GM23248 (cell line): ENCODE data around the gene THRSP. TPM values are rescaled to one million over a fixed set of nuclear protein-coding genes. Genes with fewer than 3 reads are reported as not detected.

Experiments
- DNase-seq: peaks from one replicate; pipeline ENCODE4 v3.0.0-alpha.2; 2015
- H2AFZ ChIP-seq: fragments of 200-600 bp; sonication (generic); 2 replicates; pipeline ENCODE4 v1.6.1; 2016; ENCODE audit warnings: antibody characterized with exemption
- H3F3A ChIP-seq: fragments of 200-600 bp; sonication (generic); 2 replicates; pipeline ENCODE4 v1.6.1; 2016; ENCODE audit warnings: mild to moderate bottlenecking, antibody characterized with exemption, mixed run types; ENCODE audit not compliant: insufficient read depth
- H3K27ac ChIP-seq: fragments of 200-600 bp; sonication (generic); 2 replicates; pipeline ENCODE4 v1.5.1; 2016; ENCODE audit warnings: mild to moderate bottlenecking
- H3K27me3 ChIP-seq: fragments of 200-600 bp; sonication (generic); replicated peaks from 2 replicates; pipeline ENCODE4 v1.6.1; 2016; ENCODE audit warnings: mild to moderate bottlenecking; ENCODE audit not compliant: insufficient read depth
- H3K36me3 ChIP-seq: fragments of 200-600 bp; sonication (generic); 2 replicates; pipeline ENCODE4 v1.6.1; 2016; ENCODE audit warnings: low read depth, mild to moderate bottlenecking
- H3K4me1 ChIP-seq: fragments of 200-600 bp; sonication (generic); 2 replicates; pipeline ENCODE4 v1.6.1; 2016; ENCODE audit warnings: mild to moderate bottlenecking; ENCODE audit not compliant: insufficient read depth
- H3K4me2 ChIP-seq: fragments of 200-600 bp; sonication (generic); one replicate; pipeline ENCODE4 v1.6.1; 2016; ENCODE audit warnings: mild to moderate bottlenecking; ENCODE audit not compliant: unreplicated experiment
- H3K4me3 ChIP-seq: fragments of 200-600 bp; sonication (generic); 2 replicates; pipeline ENCODE4 v1.5.1; 2016; ENCODE audit warnings: mild to moderate bottlenecking
- H3K79me2 ChIP-seq: fragments of 200-600 bp; sonication (generic); 2 replicates; pipeline ENCODE4 v1.6.1; 2016; ENCODE audit warnings: mild to moderate bottlenecking; ENCODE audit not compliant: insufficient read depth
- H3K9ac ChIP-seq: fragments of 200-600 bp; sonication (generic); 2 replicates; pipeline ENCODE4 v1.6.1; 2016; ENCODE audit warnings: mild to moderate bottlenecking
- H3K9me2 ChIP-seq: fragments of 200-600 bp; sonication (generic); 2 replicates; pipeline ENCODE4 v1.6.1; 2016; ENCODE audit warnings: mixed run types, mild to moderate bottlenecking, moderate library complexity; ENCODE audit not compliant: insufficient read depth
- H3K9me3 ChIP-seq: fragments of 200-600 bp; sonication (generic); one replicate; pipeline ENCODE4 v1.6.1; 2017; ENCODE audit warnings: low read depth
- H4K20me1 ChIP-seq: fragments of 200-600 bp; sonication (generic); 2 replicates; pipeline ENCODE4 v1.6.0; 2016; ENCODE audit not compliant: insufficient read depth
- EZH2 ChIP-seq: fragments of 200-600 bp; sonication (generic); IDR thresholded peaks from 2 replicates; pipeline ENCODE4 v1.6.1; 2018; ENCODE audit warnings: antibody characterized with exemption, mild to moderate bottlenecking; ENCODE audit not compliant: insufficient read depth, poor library complexity, severe bottlenecking
- EZH2phosphoT487 ChIP-seq: fragments of 200-600 bp; sonication (generic); IDR thresholded peaks from 2 replicates; pipeline ENCODE4 v1.6.1; 2018; ENCODE audit warnings: antibody characterized with exemption, moderate library complexity, mild to moderate bottlenecking, low read depth; ENCODE audit not compliant: insufficient read depth
- WGBS, 2 experiments: methylation state at CpG; one replicate each; pipeline ENCODE4 v1.1.6; 2015 to 2017; ENCODE audit warnings: low lambda C conversion rate in 2 of 2, low coverage in 1 of 2; ENCODE audit errors: missing lambda C conversion rate in 2 of 2; 5-methylcytosine and 5-hydroxymethylcytosine counted together
- in situ Hi-C: fragments of 300-500 bp; cut with MboI; formaldehyde crosslinking; loops from 2 replicates; pipeline ENCODE4 v1.15.0; 2020
- polyA plus RNA-seq: library from polyadenylated mRNA; unstranded; fragments of >200 nt; fragmentation: Nextera tagmentation; extraction: Ambion mirVana; gene quantifications from 2 replicates; pipeline ENCODE4 v1.2.1, GENCODE V29; 2016
- total RNA-seq: library from RNA; depleted of rRNA; stranded (reverse); fragments of >200 nt; shearing (Covaris generic); gene quantifications from 2 replicates; pipeline ENCODE4 v1.2.3, GENCODE V29; 2014

Gene THRSP
- total and polyA plus RNA-seq, 2 experiments from 2014 or later = not detected

- no peak for DNase-seq
- Histone ChIP-seq H3K79me2 (peaks cover 7% of the 10 kb centered on the region; the same call in 1 of the 2 replicates), H3K4me1 (peaks cover 22% of the 10 kb centered on the region), H4K20me1 (no peaks in the 10 kb centered on the region), H2AFZ (no peak overlapping the region), H3K9me2 (no peaks in the 10 kb centered on the region), H3K4me2 (no peak overlapping the region), H3K4me3 (no peak overlapping the region), H3K36me3 (no peaks in the 10 kb centered on the region), H3K9me3 (no peaks in the 10 kb centered on the region), H3K27ac (no peak overlapping the region), H3K27me3 (no peaks in the 10 kb centered on the region), H3K9ac (no peak overlapping the region), H3F3A (peaks cover 11% of the 10 kb centered on the region)
- WGBS, 2 experiments = 90 to 99% methylated on average over 5 of the region's 5 CpGs
- in situ Hi-C loops = no loop called here
- no peak for TF ChIP-seq EZH2phosphoT487
- TF ChIP-seq EZH2 = no peak
Observed at GRCh38 chr11:78044706-78045105, 19.0 kb upstream of the THRSP start.

GRCh38 chr11:78045851-78046485 lies 17.7 kb upstream of the THRSP start:
- H3K27me3 ChIP-seq = no peaks in the 10 kb centered on the region
- peak overlapping the region; percentile 71 for H3K4me2 ChIP-seq
- no peak overlapping the region for H3K27ac ChIP-seq
- H3K4me3 ChIP-seq = peak overlapping the region; percentile 69
- peaks cover 5% of the 10 kb centered on the region; the same call in 1 of the 2 replicates for H3K79me2 ChIP-seq
- peaks cover under 1% of the 10 kb centered on the region; the same call in 1 of the 2 replicates for H3F3A ChIP-seq
- no peaks in the 10 kb centered on the region for H4K20me1 ChIP-seq
- H3K9me3 ChIP-seq = no peaks in the 10 kb centered on the region
- peaks cover 13% of the 10 kb centered on the region for H3K4me1 ChIP-seq
- WGBS, 2 experiments = 5 to 7% methylated on average over 15 to 28 of the region's 28 CpGs
- in situ Hi-C loops = no loop called here
- peak overlapping the region; percentile 85 for H2AFZ ChIP-seq
- peak; percentile 73 for DNase-seq
- H3K36me3 ChIP-seq = no peaks in the 10 kb centered on the region
- H3K9ac ChIP-seq = peak overlapping the region; percentile 26
- TF ChIP-seq EZH2 (no peak), EZH2phosphoT487 (no peak)
- no peaks in the 10 kb centered on the region for H3K9me2 ChIP-seq

- no peaks in the 10 kb centered on the region for H3K36me3 ChIP-seq
- no peaks in the 10 kb centered on the region for H3K9me3 ChIP-seq
- no peaks in the 10 kb centered on the region for H4K20me1 ChIP-seq
- H3K27me3 ChIP-seq = no peaks in the 10 kb centered on the region
- H2AFZ ChIP-seq = peak overlapping the region; percentile 85
- H3K4me1 ChIP-seq = peaks cover 15% of the 10 kb centered on the region
- peak overlapping the region; percentile 26; the same call in 1 of the 2 replicates for H3K9ac ChIP-seq
- no peaks in the 10 kb centered on the region for H3K9me2 ChIP-seq
- WGBS, 2 experiments = 16 to 19% methylated on average over 6 of the region's 6 CpGs
- peak overlapping the region; percentile 69 for H3K4me3 ChIP-seq
- H3K4me2 ChIP-seq = peak overlapping the region; percentile 71
- in situ Hi-C loops = no loop called here
- H3K79me2 ChIP-seq = peaks cover 3% of the 10 kb centered on the region; the same call in 1 of the 2 replicates
- no peak overlapping the region for H3K27ac ChIP-seq
- no peaks in the 10 kb centered on the region for H3F3A ChIP-seq
- no peak for DNase-seq
- TF ChIP-seq EZH2phosphoT487 (no peak), EZH2 (no peak)
Observed at GRCh38 chr11:78046486-78046854, 17.2 kb upstream of the THRSP start.

GRCh38 chr11:78048561-78048960 lies 15.1 kb upstream of the THRSP start:
- Histone ChIP-seq H4K20me1 (no peaks in the 10 kb centered on the region), H3F3A (no peaks in the 10 kb centered on the region), H3K9me2 (no peaks in the 10 kb centered on the region), H3K4me1 (peaks cover 19% of the 10 kb centered on the region), H3K9me3 (no peaks in the 10 kb centered on the region), H2AFZ (no peak overlapping the region), H3K79me2 (no peaks in the 10 kb centered on the region), H3K4me2 (no peak overlapping the region), H3K27ac (no peak overlapping the region), H3K36me3 (no peaks in the 10 kb centered on the region), H3K27me3 (no peaks in the 10 kb centered on the region), H3K9ac (no peak overlapping the region), H3K4me3 (no peak overlapping the region)
- in situ Hi-C loops = no loop called here
- WGBS, 2 experiments = 64% methylated on average over 3 of the region's 3 CpGs
- no peak for DNase-seq
- TF ChIP-seq EZH2phosphoT487 = no peak
- no peak for TF ChIP-seq EZH2
